Vagina (tissue), 2 donors: Measurements from ENCODE around the gene SCNN1B.

ENCODE experiments used
- POLR2A ChIP-seq, 2 donors: fragments of 450-650 bp; IDR thresholded peaks; one replicate each; pipeline ENCODE4 v1.6.1; 2017; ENCODE audit warnings: antibody characterized with exemption in 2 of 2, mild to moderate bottlenecking in 2 of 2, moderate library complexity in 2 of 2
- TF ChIP-seq, protein P1 (sequence below), 3 experiments: fragments of 450-650 bp in 2 of 3; fragments of 200-600 bp in 1 of 3; sonication (generic) in 1 of 3; IDR thresholded peaks; one replicate each; pipeline ENCODE4 v1.5.1; 2017 to 2019; ENCODE audit warnings: antibody characterized with exemption in 3 of 3, mild to moderate bottlenecking in 2 of 3, moderate library complexity in 2 of 3

DNA sequence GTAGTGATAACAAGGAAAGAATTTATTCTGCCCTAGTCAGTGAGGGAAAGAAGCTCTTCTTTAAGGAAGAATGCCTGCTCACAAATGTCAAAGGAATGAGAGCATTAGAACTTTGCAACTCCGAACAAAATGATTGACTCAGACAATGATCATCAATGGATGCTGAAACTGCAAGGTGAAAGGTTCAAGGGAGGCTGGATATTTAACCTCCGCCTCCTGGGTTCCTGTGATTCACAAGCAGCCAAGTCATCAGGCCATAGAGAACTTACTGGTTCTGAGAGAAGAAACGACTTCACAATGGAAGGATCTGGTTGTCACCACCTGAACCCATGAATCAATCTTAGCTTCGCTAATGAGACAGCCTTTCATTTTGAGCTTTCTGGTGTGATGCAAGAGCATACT lies 16.0 kb upstream of the SCNN1B start:
- TF ChIP-seq POLR2A (IDR thresholded peaks at IDR 0.05) = no peak
- TF ChIP-seq, protein P1, sequence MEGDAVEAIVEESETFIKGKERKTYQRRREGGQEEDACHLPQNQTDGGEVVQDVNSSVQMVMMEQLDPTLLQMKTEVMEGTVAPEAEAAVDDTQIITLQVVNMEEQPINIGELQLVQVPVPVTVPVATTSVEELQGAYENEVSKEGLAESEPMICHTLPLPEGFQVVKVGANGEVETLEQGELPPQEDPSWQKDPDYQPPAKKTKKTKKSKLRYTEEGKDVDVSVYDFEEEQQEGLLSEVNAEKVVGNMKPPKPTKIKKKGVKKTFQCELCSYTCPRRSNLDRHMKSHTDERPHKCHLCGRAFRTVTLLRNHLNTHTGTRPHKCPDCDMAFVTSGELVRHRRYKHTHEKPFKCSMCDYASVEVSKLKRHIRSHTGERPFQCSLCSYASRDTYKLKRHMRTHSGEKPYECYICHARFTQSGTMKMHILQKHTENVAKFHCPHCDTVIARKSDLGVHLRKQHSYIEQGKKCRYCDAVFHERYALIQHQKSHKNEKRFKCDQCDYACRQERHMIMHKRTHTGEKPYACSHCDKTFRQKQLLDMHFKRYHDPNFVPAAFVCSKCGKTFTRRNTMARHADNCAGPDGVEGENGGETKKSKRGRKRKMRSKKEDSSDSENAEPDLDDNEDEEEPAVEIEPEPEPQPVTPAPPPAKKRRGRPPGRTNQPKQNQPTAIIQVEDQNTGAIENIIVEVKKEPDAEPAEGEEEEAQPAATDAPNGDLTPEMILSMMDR (IDR thresholded peaks at IDR 0.05) = no peak
